K562 (cell line): ENCODE results near the gene SCAANT1. TPM values are rescaled to one million over a fixed set of nuclear protein-coding genes. Genes with fewer than 3 reads are reported as not detected.
A peak's percentile ranks its signal among the peaks of the same experiment; 100 is the strongest.

Source experiments
- AFF1 ChIP-seq, 2 experiments: fragments of 450-650 bp; IDR thresholded peaks; 2 replicates each; pipeline ENCODE4 v1.6.1; 2018; ENCODE audit warnings: mild to moderate bottlenecking in 2 of 2, low read depth in 1 of 2; ENCODE audit not compliant: partially characterized antibody in 2 of 2
- ARHGAP35 ChIP-seq: fragments of 450-650 bp; IDR thresholded peaks from 2 replicates; pipeline ENCODE4 v1.6.1; 2018; ENCODE audit not compliant: partially characterized antibody
- ARID1B ChIP-seq: fragments of 450-650 bp; IDR thresholded peaks from 2 replicates; pipeline ENCODE4 v1.6.1; 2016; ENCODE audit warnings: antibody characterized with exemption, mild to moderate bottlenecking, inconsistent platforms
- CBFA2T3 ChIP-seq: fragments of 450-650 bp; IDR thresholded peaks from 2 replicates; pipeline ENCODE4 v1.6.1; 2017
- ETV5 ChIP-seq: sonication (generic); formaldehyde crosslinking; IDR thresholded peaks from 2 replicates; pipeline ENCODE4 v1.4.0; 2020; ENCODE audit warnings: low read depth, mild to moderate bottlenecking, missing genetic modification reagents
- GTF2F1 ChIP-seq: IDR thresholded peaks from 2 replicates; pipeline ENCODE4 v1.6.1; 2011; ENCODE audit warnings: low read depth, low read length, improper control_type of control experiment
- HBP1 ChIP-seq: fragments of 450-650 bp; formaldehyde crosslinking; IDR thresholded peaks from 2 replicates; pipeline ENCODE4 v1.4.0; 2022; ENCODE audit warnings: missing genetic modification characterization
- HMGXB4 ChIP-seq: sonication (generic); formaldehyde crosslinking; IDR thresholded peaks from 2 replicates; pipeline ENCODE4 v1.8.1; 2023; ENCODE audit warnings: mild to moderate bottlenecking, missing genetic modification reagents
- IFI16 ChIP-seq: fragments of 250-450 bp; sonication (Bioruptor Pico); IDR thresholded peaks from 2 replicates; pipeline ENCODE4 v2.1.2; 2022; ENCODE audit warnings: mild to moderate bottlenecking, inconsistent platforms
- IRF9 ChIP-seq: fragments of 450-650 bp; IDR thresholded peaks from 2 replicates; pipeline ENCODE4 v1.6.1; 2016; ENCODE audit warnings: missing biosample characterization, missing genetic modification characterization
- NR4A1 ChIP-seq, 2 experiments: fragments of 250-450 bp in 1 of 2; fragments of 450-650 bp in 1 of 2; sonication (Bioruptor Pico) in 1 of 2; IDR thresholded peaks; 2 replicates each; pipeline versions ENCODE4 v1.4.0 to v1.6.1; 2016 to 2020; ENCODE audit warnings: mild to moderate bottlenecking in 2 of 2, missing compliant biosample characterization in 1 of 2, missing genetic modification characterization in 1 of 2, moderate library complexity in 1 of 2
- RBM17 ChIP-seq: fragments of 200-400 bp; formaldehyde crosslinking; IDR thresholded peaks from 2 replicates; pipeline ENCODE4 v1.6.1; 2017; ENCODE audit warnings: low read depth, mild to moderate bottlenecking, low read length, borderline replicate concordance
- SMARCA4 ChIP-seq: fragments of 450-650 bp; IDR thresholded peaks from 2 replicates; pipeline ENCODE4 v1.6.1; 2016
- ZBTB26 ChIP-seq: fragments of 450-650 bp; formaldehyde crosslinking; IDR thresholded peaks from 2 replicates; pipeline ENCODE4 v1.4.0; 2022; ENCODE audit warnings: missing genetic modification characterization
- ZFPM2 ChIP-seq: fragments of 250-450 bp; sonication (Bioruptor Pico); IDR thresholded peaks from 2 replicates; pipeline ENCODE4 v1.5.1; 2022; ENCODE audit warnings: mild to moderate bottlenecking
- ZKSCAN3 ChIP-seq: fragments of 250-450 bp; sonication (Bioruptor Pico); IDR thresholded peaks from 2 replicates; pipeline ENCODE4 v1.4.0; 2020
- polyA plus RNA-seq, 8 experiments: library from polyadenylated mRNA; depleted of rRNA in 4 of 8; stranded (reverse) in 5 of 8; unstranded in 3 of 8; fragments of >200 nt; fragmentation: Nextera tagmentation in 2 of 8; fragmentation: Illumina TruSeq in 1 of 8; extraction: Ambion mirVana in 2 of 8; extraction: Trizol in 1 of 8; gene quantifications; 2 replicates each; pipeline versions ENCODE4 v1.2.1 to v1.2.3, GENCODE V29; 2011 to 2014; ENCODE audit warnings: inconsistent platforms in 1 of 8, missing spikeins in 1 of 8
- total RNA-seq, 7 experiments: library from RNA; depleted of rRNA in 6 of 7; stranded (reverse); fragments of >200 nt in 6 of 7; fragmentation: Illumina TruSeq in 2 of 7; extraction: Trizol in 2 of 7; gene quantifications; 2 replicates each; pipeline versions ENCODE4 v1.2.1 to v1.2.3, GENCODE V29; 2011 to 2021; ENCODE audit warnings: low replicate concordance in 1 of 7

The SCAANT1 gene
- total and polyA plus RNA-seq, 9 of the 15 experiments (the other 6 are each of a cell fraction or from before 2014, with no cell fraction given): not detected

GRCh38 chr3:63940389-63940757 lies 28.2 kb upstream of the SCAANT1 start (continued):
- TF ChIP-seq HBP1 (CRISPR knock-in tag): no peak
- no peak for TF ChIP-seq AFF1 (IDR thresholded peaks at IDR 0.05; ENCODE audit: low read depth in 1 of 2, partially characterized antibody in 2 of 2)
- no peak for TF ChIP-seq HMGXB4
- no peak for TF ChIP-seq ZBTB26 (CRISPR knock-in tag)
- TF ChIP-seq CBFA2T3: peak; percentile 63
- TF ChIP-seq ARID1B: peak; percentile 56
- no peak for TF ChIP-seq NR4A1 (CRISPR knock-in tag; IDR thresholded peaks at IDR 0.05)
- TF ChIP-seq NR4A1 (tag; IDR thresholded peaks at IDR 0.05): no peak
- no peak for TF ChIP-seq IRF9
- TF ChIP-seq SMARCA4: no peak
- TF ChIP-seq ZFPM2 (CRISPR knock-in tag): no peak
- no peak for TF ChIP-seq ARHGAP35
- TF ChIP-seq RBM17: no peak
- no peak for TF ChIP-seq ETV5
- TF ChIP-seq IFI16 (CRISPR knock-in tag): no peak
- TF ChIP-seq GTF2F1: no peak
- no peak for TF ChIP-seq ZKSCAN3 (CRISPR knock-in tag)
